HEK293 (cell line): Measurements from ENCODE around the gene TBC1D24.

Source experiments
- GLIS2 ChIP-seq: fragments of 450-650 bp; formaldehyde crosslinking; IDR thresholded peaks from 2 replicates; pipeline ENCODE4 v1.5.1; 2016; ENCODE audit warnings: missing biosample characterization, missing genetic modification characterization
- MZF1 ChIP-seq: fragments of 450-650 bp; formaldehyde crosslinking; IDR thresholded peaks from 2 replicates; pipeline ENCODE4 v1.5.1; 2017; ENCODE audit warnings: missing biosample characterization, missing genetic modification characterization, borderline replicate concordance
- REPIN1 ChIP-seq: fragments of 450-650 bp; formaldehyde crosslinking; IDR thresholded peaks from 2 replicates; pipeline ENCODE4 v1.5.1; 2017; ENCODE audit warnings: missing biosample characterization, missing genetic modification characterization, low read depth
- SALL2 ChIP-seq: fragments of 450-650 bp; formaldehyde crosslinking; IDR thresholded peaks from 2 replicates; pipeline ENCODE4 v1.5.0; 2017; ENCODE audit warnings: missing biosample characterization, mild to moderate bottlenecking, missing genetic modification characterization, borderline replicate concordance
- SP3 ChIP-seq: fragments of 450-650 bp; formaldehyde crosslinking; IDR thresholded peaks from 2 replicates; pipeline ENCODE4 v1.5.1; 2016; ENCODE audit warnings: missing biosample characterization, missing genetic modification characterization
- TRIM28 ChIP-seq: IDR thresholded peaks from 2 replicates; pipeline ENCODE4 v1.6.1; 2011; ENCODE audit warnings: low read length, control low read depth, borderline replicate concordance
- ZBTB8A ChIP-seq: fragments of 450-650 bp; formaldehyde crosslinking; IDR thresholded peaks from 2 replicates; pipeline ENCODE4 v1.5.1; 2016; ENCODE audit warnings: missing biosample characterization, missing genetic modification characterization
- ZFP37 ChIP-seq: fragments of 450-650 bp; formaldehyde crosslinking; IDR thresholded peaks from 2 replicates; pipeline ENCODE4 v1.5.1; 2016; ENCODE audit warnings: missing biosample characterization, missing genetic modification characterization
- ZFP41 ChIP-seq: fragments of 450-650 bp; formaldehyde crosslinking; IDR thresholded peaks from 2 replicates; pipeline ENCODE4 v1.5.1; 2016; ENCODE audit warnings: missing biosample characterization, missing genetic modification characterization, borderline replicate concordance
- ZFP69B ChIP-seq: fragments of 450-650 bp; formaldehyde crosslinking; IDR thresholded peaks from 2 replicates; pipeline ENCODE4 v1.5.1; 2016; ENCODE audit warnings: missing biosample characterization, missing genetic modification characterization
- ZNF112 ChIP-seq: fragments of 450-650 bp; formaldehyde crosslinking; IDR thresholded peaks from 2 replicates; pipeline ENCODE4 v1.5.0; 2017; ENCODE audit warnings: missing biosample characterization, missing genetic modification characterization
- ZNF114 ChIP-seq: fragments of 450-650 bp; formaldehyde crosslinking; IDR thresholded peaks from 2 replicates; pipeline ENCODE4 v1.5.0; 2017; ENCODE audit warnings: missing biosample characterization, missing genetic modification characterization
- ZNF211 ChIP-seq: fragments of 450-650 bp; formaldehyde crosslinking; IDR thresholded peaks from 2 replicates; pipeline ENCODE4 v1.5.1; 2016; ENCODE audit warnings: low read depth, missing biosample characterization, missing genetic modification characterization
- ZNF239 ChIP-seq: fragments of 450-650 bp; formaldehyde crosslinking; IDR thresholded peaks from 2 replicates; pipeline ENCODE4 v1.5.1; 2016; ENCODE audit warnings: missing biosample characterization, missing genetic modification characterization
- ZNF571 ChIP-seq: fragments of 450-650 bp; formaldehyde crosslinking; IDR thresholded peaks from 2 replicates; pipeline ENCODE4 v1.5.0; 2017; ENCODE audit warnings: missing biosample characterization, missing genetic modification characterization
- ZNF624 ChIP-seq: fragments of 450-650 bp; formaldehyde crosslinking; IDR thresholded peaks from 2 replicates; pipeline ENCODE4 v1.5.1; 2017; ENCODE audit warnings: missing biosample characterization, missing genetic modification characterization
- ZNF677 ChIP-seq: fragments of 450-650 bp; IDR thresholded peaks from 2 replicates; pipeline ENCODE4 v1.5.0; 2018; ENCODE audit warnings: missing biosample characterization, mild to moderate bottlenecking, missing genetic modification characterization, moderate library complexity
- ZNF777 ChIP-seq: fragments of 450-650 bp; formaldehyde crosslinking; IDR thresholded peaks from 2 replicates; pipeline ENCODE4 v1.5.1; 2017; ENCODE audit warnings: missing biosample characterization, missing genetic modification characterization, borderline replicate concordance
- ZNF830 ChIP-seq: fragments of 450-650 bp; IDR thresholded peaks from 2 replicates; pipeline ENCODE4 v1.5.0; 2018; ENCODE audit warnings: missing biosample characterization, missing genetic modification characterization, low read depth, mild to moderate bottlenecking, moderate library complexity
- TF ChIP-seq, protein P1 (sequence below): sonication (generic); formaldehyde crosslinking; IDR thresholded peaks from 2 replicates; pipeline ENCODE4 v1.8.1; 2022; ENCODE audit warnings: mild to moderate bottlenecking, moderate library complexity, missing genetic modification reagents
- TF ChIP-seq, protein P2 (sequence below): fragments of 450-650 bp; formaldehyde crosslinking; optimal IDR thresholded peaks from 2 replicates; pipeline ENCODE3; 2016; ENCODE audit warnings: missing biosample characterization, mild to moderate bottlenecking, missing genetic modification characterization
- TF ChIP-seq, protein P3 (sequence below): fragments of 450-650 bp; formaldehyde crosslinking; IDR thresholded peaks from 2 replicates; pipeline ENCODE4 v1.5.1; 2016; ENCODE audit warnings: missing biosample characterization, missing genetic modification characterization
- TF ChIP-seq, protein P4 (sequence below): fragments of 450-650 bp; IDR thresholded peaks from 2 replicates; pipeline ENCODE4 v1.5.1; 2018; ENCODE audit warnings: missing biosample characterization, missing genetic modification characterization
- TF ChIP-seq, protein P5 (sequence below): fragments of 450-650 bp; formaldehyde crosslinking; IDR thresholded peaks from 2 replicates; pipeline ENCODE4 v1.5.1; 2016; ENCODE audit warnings: missing biosample characterization, missing genetic modification characterization, borderline replicate concordance

Gene TBC1D24

DNA sequence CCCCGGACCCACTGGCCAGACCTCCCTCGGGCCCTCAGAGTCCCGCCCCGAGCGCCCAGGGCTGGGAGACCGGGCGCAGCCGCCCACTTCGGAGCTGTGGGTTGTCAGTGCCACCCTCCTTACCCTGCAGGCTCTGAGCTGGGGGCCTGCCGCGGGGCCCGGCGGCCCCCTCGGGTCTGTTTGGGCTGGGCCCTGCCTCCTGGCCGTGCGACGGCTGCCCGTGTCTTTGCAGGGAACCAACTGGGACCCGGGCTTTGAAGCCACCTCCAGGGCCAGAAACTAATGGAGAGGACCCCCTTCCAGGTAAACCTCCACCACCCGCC lies 14.6 kb upstream of the TBC1D24 start (continued):
- TF ChIP-seq REPIN1 (tag by site-specific recombination), result no peak
- no peak for TF ChIP-seq ZNF114 (tag by site-specific recombination)
- no peak for TF ChIP-seq ZNF571
- TF ChIP-seq, protein P1, sequence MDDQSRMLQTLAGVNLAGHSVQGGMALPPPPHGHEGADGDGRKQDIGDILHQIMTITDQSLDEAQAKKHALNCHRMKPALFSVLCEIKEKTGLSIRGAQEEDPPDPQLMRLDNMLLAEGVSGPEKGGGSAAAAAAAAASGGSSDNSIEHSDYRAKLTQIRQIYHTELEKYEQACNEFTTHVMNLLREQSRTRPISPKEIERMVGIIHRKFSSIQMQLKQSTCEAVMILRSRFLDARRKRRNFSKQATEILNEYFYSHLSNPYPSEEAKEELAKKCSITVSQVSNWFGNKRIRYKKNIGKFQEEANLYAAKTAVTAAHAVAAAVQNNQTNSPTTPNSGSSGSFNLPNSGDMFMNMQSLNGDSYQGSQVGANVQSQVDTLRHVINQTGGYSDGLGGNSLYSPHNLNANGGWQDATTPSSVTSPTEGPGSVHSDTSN (CRISPR knock-in tag), result no peak
- no peak for TF ChIP-seq MZF1 (tag by site-specific recombination)
- TF ChIP-seq ZNF211 (tag by site-specific recombination), result no peak
- TF ChIP-seq ZNF677 (tag by site-specific recombination), result no peak
- TF ChIP-seq, protein P2, sequence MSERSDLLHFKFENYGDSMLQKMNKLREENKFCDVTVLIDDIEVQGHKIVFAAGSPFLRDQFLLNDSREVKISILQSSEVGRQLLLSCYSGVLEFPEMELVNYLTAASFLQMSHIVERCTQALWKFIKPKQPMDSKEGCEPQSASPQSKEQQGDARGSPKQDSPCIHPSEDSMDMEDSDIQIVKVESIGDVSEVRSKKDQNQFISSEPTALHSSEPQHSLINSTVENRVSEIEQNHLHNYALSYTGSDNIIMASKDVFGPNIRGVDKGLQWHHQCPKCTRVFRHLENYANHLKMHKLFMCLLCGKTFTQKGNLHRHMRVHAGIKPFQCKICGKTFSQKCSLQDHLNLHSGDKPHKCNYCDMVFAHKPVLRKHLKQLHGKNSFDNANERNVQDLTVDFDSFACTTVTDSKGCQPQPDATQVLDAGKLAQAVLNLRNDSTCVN (tag by site-specific recombination), result peak; percentile 3
- no peak for TF ChIP-seq TRIM28
- no peak for TF ChIP-seq ZFP41
- peak; percentile 48; the same call in 1 of the 2 replicates for TF ChIP-seq ZBTB8A (tag by site-specific recombination)
- TF ChIP-seq, protein P3, sequence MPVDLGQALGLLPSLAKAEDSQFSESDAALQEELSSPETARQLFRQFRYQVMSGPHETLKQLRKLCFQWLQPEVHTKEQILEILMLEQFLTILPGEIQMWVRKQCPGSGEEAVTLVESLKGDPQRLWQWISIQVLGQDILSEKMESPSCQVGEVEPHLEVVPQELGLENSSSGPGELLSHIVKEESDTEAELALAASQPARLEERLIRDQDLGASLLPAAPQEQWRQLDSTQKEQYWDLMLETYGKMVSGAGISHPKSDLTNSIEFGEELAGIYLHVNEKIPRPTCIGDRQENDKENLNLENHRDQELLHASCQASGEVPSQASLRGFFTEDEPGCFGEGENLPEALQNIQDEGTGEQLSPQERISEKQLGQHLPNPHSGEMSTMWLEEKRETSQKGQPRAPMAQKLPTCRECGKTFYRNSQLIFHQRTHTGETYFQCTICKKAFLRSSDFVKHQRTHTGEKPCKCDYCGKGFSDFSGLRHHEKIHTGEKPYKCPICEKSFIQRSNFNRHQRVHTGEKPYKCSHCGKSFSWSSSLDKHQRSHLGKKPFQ (tag by site-specific recombination), result no peak
- 0 out of 2 replicates have a peak, but pooled peaks have one; percentile 30 for TF ChIP-seq ZNF777 (tag by site-specific recombination)
- no peak for TF ChIP-seq SALL2 (tag by site-specific recombination)
- TF ChIP-seq ZNF830 (tag by site-specific recombination), result no peak
- TF ChIP-seq ZNF112 (tag by site-specific recombination), result no peak
- peak; percentile 37; the same call in 1 of the 2 replicates for TF ChIP-seq GLIS2 (tag by site-specific recombination)
- TF ChIP-seq ZFP69B (tag by site-specific recombination), result peak; percentile 32; the same call in 1 of the 2 replicates
- no peak for TF ChIP-seq ZNF624
- TF ChIP-seq, protein P4, sequence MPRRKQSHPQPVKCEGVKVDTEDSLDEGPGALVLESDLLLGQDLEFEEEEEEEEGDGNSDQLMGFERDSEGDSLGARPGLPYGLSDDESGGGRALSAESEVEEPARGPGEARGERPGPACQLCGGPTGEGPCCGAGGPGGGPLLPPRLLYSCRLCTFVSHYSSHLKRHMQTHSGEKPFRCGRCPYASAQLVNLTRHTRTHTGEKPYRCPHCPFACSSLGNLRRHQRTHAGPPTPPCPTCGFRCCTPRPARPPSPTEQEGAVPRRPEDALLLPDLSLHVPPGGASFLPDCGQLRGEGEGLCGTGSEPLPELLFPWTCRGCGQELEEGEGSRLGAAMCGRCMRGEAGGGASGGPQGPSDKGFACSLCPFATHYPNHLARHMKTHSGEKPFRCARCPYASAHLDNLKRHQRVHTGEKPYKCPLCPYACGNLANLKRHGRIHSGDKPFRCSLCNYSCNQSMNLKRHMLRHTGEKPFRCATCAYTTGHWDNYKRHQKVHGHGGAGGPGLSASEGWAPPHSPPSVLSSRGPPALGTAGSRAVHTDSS (tag by site-specific recombination), result 0 out of 2 replicates have a peak, but pooled peaks have one; percentile 17
- TF ChIP-seq, protein P5, sequence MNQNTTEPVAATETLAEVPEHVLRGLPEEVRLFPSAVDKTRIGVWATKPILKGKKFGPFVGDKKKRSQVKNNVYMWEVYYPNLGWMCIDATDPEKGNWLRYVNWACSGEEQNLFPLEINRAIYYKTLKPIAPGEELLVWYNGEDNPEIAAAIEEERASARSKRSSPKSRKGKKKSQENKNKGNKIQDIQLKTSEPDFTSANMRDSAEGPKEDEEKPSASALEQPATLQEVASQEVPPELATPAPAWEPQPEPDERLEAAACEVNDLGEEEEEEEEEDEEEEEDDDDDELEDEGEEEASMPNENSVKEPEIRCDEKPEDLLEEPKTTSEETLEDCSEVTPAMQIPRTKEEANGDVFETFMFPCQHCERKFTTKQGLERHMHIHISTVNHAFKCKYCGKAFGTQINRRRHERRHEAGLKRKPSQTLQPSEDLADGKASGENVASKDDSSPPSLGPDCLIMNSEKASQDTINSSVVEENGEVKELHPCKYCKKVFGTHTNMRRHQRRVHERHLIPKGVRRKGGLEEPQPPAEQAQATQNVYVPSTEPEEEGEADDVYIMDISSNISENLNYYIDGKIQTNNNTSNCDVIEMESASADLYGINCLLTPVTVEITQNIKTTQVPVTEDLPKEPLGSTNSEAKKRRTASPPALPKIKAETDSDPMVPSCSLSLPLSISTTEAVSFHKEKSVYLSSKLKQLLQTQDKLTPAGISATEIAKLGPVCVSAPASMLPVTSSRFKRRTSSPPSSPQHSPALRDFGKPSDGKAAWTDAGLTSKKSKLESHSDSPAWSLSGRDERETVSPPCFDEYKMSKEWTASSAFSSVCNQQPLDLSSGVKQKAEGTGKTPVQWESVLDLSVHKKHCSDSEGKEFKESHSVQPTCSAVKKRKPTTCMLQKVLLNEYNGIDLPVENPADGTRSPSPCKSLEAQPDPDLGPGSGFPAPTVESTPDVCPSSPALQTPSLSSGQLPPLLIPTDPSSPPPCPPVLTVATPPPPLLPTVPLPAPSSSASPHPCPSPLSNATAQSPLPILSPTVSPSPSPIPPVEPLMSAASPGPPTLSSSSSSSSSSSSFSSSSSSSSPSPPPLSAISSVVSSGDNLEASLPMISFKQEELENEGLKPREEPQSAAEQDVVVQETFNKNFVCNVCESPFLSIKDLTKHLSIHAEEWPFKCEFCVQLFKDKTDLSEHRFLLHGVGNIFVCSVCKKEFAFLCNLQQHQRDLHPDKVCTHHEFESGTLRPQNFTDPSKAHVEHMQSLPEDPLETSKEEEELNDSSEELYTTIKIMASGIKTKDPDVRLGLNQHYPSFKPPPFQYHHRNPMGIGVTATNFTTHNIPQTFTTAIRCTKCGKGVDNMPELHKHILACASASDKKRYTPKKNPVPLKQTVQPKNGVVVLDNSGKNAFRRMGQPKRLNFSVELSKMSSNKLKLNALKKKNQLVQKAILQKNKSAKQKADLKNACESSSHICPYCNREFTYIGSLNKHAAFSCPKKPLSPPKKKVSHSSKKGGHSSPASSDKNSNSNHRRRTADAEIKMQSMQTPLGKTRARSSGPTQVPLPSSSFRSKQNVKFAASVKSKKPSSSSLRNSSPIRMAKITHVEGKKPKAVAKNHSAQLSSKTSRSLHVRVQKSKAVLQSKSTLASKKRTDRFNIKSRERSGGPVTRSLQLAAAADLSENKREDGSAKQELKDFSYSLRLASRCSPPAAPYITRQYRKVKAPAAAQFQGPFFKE, result no peak
- TF ChIP-seq ZNF239, result no peak
- no peak for TF ChIP-seq ZFP37 (tag by site-specific recombination)
- no peak for TF ChIP-seq SP3 (tag by site-specific recombination)
